K562 (cell line): Measurements from ENCODE around the gene ELOVL1. TPM values are rescaled to one million over a fixed set of nuclear protein-coding genes. Genes with fewer than 3 reads are reported as not detected.
A peak's percentile ranks its signal among the peaks of the same experiment; 100 is the strongest.

ENCODE experiments used
- ATAC-seq: fragments of 200-7000 bp; cut with Tn5 transposase; 3 replicates; pipeline ENCODE4 v1.9.1; 2020; ENCODE audit warnings: moderate library complexity
- BruUV-seq: library from RNA; stranded (reverse); fragments of 400-500 nt; replicated peaks from 2 replicates; lab custom pipeline; 2021; lab: Mats Ljungman, UMichigan
- CTCF ChIA-PET: fragments of 300-600 bp; formaldehyde crosslinking; extraction: SDS; loops from one replicate; lab custom pipeline; 2021; ENCODE audit warnings: low intra/inter-chr PET ratio; lab: Yijun Ruan, JAX
- POLR2A ChIA-PET: fragments of 300-600, 350-650 bp; sonication (Branson Sonifier 250); formaldehyde crosslinking; extraction: SDS; loops from one replicate; lab custom pipeline; 2021; ENCODE audit warnings: antibody characterized with exemption, inconsistent platforms; lab: Yijun Ruan, JAX
- DNase-seq, 4 experiments: peaks; one replicate each; pipeline versions ENCODE4 v3.0.0 to v3.0.0-alpha.2; 2011 to 2018; ENCODE audit warnings: low spot score in 3 of 4, mixed read lengths in 3 of 4; ENCODE audit errors: extremely low read depth in 1 of 4
- FAIRE-seq: peaks from 2 replicates; lab custom pipeline; 2011; peaks lifted over from hg19 to GRCh38; lab: Jason Lieb, UNC
- H2AFZ ChIP-seq: 2 replicates; pipeline ENCODE4 v1.6.0; 2011; ENCODE audit warnings: low read depth, low read length, control low read depth, inconsistent platforms
- H3K27ac ChIP-seq: fragments of 200-600 bp; 3 replicates; pipeline ENCODE4 v1.8.0; 2011; ENCODE audit warnings: low read depth, mild to moderate bottlenecking, control low read depth, inconsistent platforms, low read length, moderate library complexity, mixed read lengths; ENCODE audit errors: extremely low read depth
- H3K27me3 ChIP-seq, 2 experiments: fragments of 300-600 bp in 1 of 2; 2 replicates in 1 of 2; 3 replicates in 1 of 2; pipeline versions ENCODE4 v1.6.0 to v1.8.0; 2011; ENCODE audit warnings: inconsistent platforms in 2 of 2, low read length in 2 of 2, mild to moderate bottlenecking in 1 of 2, mixed read lengths in 1 of 2, moderate library complexity in 1 of 2; ENCODE audit not compliant: control insufficient read depth in 2 of 2, insufficient read depth in 2 of 2
- H3K36me3 ChIP-seq: fragments of 300-600 bp; 3 replicates; pipeline ENCODE4 v1.8.0; 2011; ENCODE audit warnings: mild to moderate bottlenecking, low read length, inconsistent platforms; ENCODE audit not compliant: control insufficient read depth, insufficient read depth
- H3K4me1 ChIP-seq, 2 experiments: fragments of 200-600 bp in 1 of 2; replicated peaks in 1 of 2; 2 replicates in 1 of 2; 3 replicates in 1 of 2; pipeline versions ENCODE4 v1.5.1 to v1.8.0; 2011; ENCODE audit warnings: inconsistent platforms in 2 of 2, low read length in 2 of 2, mild to moderate bottlenecking in 1 of 2, mixed read lengths in 1 of 2, moderate library complexity in 1 of 2; ENCODE audit not compliant: control insufficient read depth in 2 of 2, insufficient read depth in 2 of 2
- H3K4me2 ChIP-seq: 2 replicates; pipeline ENCODE4 v1.6.1; 2011; ENCODE audit warnings: low read length, control low read depth, inconsistent platforms, mixed read lengths; ENCODE audit not compliant: insufficient read depth
- H3K4me3 ChIP-seq: fragments of 200-600 bp; sonication (generic), shearing (Covaris generic); 2 replicates; pipeline ENCODE4 v1.5.1; 2016; ENCODE audit warnings: control low read depth, inconsistent platforms
- H3K79me2 ChIP-seq: fragments of 200-600 bp; 3 replicates; pipeline ENCODE4 v1.8.0; 2011; ENCODE audit warnings: low read length, inconsistent platforms; ENCODE audit not compliant: control insufficient read depth, insufficient read depth
- H3K9ac ChIP-seq, 2 experiments: 2 replicates each; pipeline versions ENCODE4 v1.6.0 to v1.6.1; 2011; ENCODE audit warnings: low read depth in 2 of 2, low read length in 2 of 2, control low read depth in 1 of 2, inconsistent platforms in 1 of 2, mild to moderate bottlenecking in 1 of 2, mixed read lengths in 1 of 2; ENCODE audit not compliant: insufficient read depth in 1 of 2
- H3K9me1 ChIP-seq: one replicate; pipeline ENCODE4 v1.6.0; 2011; ENCODE audit warnings: inconsistent platforms, mild to moderate bottlenecking, low read length, moderate library complexity; ENCODE audit not compliant: control insufficient read depth, insufficient read depth
- H3K9me3 ChIP-seq: replicated peaks from 2 replicates; pipeline ENCODE4 v1.5.1; 2011; ENCODE audit warnings: low read depth, low read length, inconsistent platforms; ENCODE audit not compliant: control insufficient read depth, insufficient read depth
- H4K20me1 ChIP-seq: replicated peaks from 2 replicates; pipeline ENCODE4 v1.6.1; 2011; ENCODE audit warnings: low read length, inconsistent platforms, mixed read lengths; ENCODE audit not compliant: control insufficient read depth, insufficient read depth
- KDM2B ChIP-seq: fragments of 250-450 bp; sonication (Bioruptor Pico); IDR thresholded peaks from 2 replicates; pipeline ENCODE4 v1.8.0; 2021; ENCODE audit warnings: mild to moderate bottlenecking, moderate library complexity
- POLR2H ChIP-seq: IDR thresholded peaks from 2 replicates; pipeline ENCODE4 v1.6.1; 2016; ENCODE audit warnings: missing genetic modification characterization, low read depth, mild to moderate bottlenecking, control low read depth, missing compliant biosample characterization, moderate library complexity
- RAD21 ChIP-seq, 2 experiments: fragments of 250-450 bp in 1 of 2; fragments of 450-650 bp in 1 of 2; sonication (Bioruptor Pico) in 1 of 2; formaldehyde crosslinking in 1 of 2; IDR thresholded peaks in 1 of 2; conservative IDR thresholded peaks in 1 of 2; 2 replicates each; pipeline versions ENCODE4 v1.4.0 to v1.8.0; 2020 to 2022; ENCODE audit warnings: mild to moderate bottlenecking in 2 of 2, moderate library complexity in 1 of 2
- RBM34 ChIP-seq: fragments of 200-400 bp; formaldehyde crosslinking; IDR thresholded peaks from 2 replicates; pipeline ENCODE4 v1.6.1; 2018; ENCODE audit warnings: low read length, borderline replicate concordance; ENCODE audit not compliant: insufficient read depth
- SUPT5H ChIP-seq: fragments of 450-650 bp; IDR thresholded peaks from 2 replicates; pipeline ENCODE4 v1.6.1; 2016
- TCF7L2 ChIP-seq: fragments of 150-350 bp; IDR thresholded peaks from 2 replicates; pipeline ENCODE4 v1.6.1; 2016; ENCODE audit warnings: low read depth, mild to moderate bottlenecking, low read length, moderate library complexity
- TSHZ1 ChIP-seq: fragments of 250-450 bp; sonication (Bioruptor Pico); IDR thresholded peaks from 2 replicates; pipeline ENCODE4 v1.4.0; 2020; ENCODE audit warnings: mild to moderate bottlenecking, moderate library complexity
- ZBTB8A ChIP-seq: fragments of 450-650 bp; IDR thresholded peaks from 2 replicates; pipeline ENCODE4 v1.6.1; 2018; ENCODE audit warnings: mild to moderate bottlenecking, moderate library complexity; ENCODE audit not compliant: partially characterized antibody
- WGBS: fragments of 100-300 bp; shearing (Covaris generic); methylation state at CpG from one replicate; pipeline ENCODE4 v1.1.6; 2016; ENCODE audit warnings: low coverage, mixed read lengths; ENCODE audit not compliant: insufficient coverage; ENCODE audit errors: missing lambda C conversion rate; 5-methylcytosine and 5-hydroxymethylcytosine counted together
- in situ Hi-C: fragments of 300-500 bp; cut with MboI; formaldehyde crosslinking; loops from 4 replicates; pipeline ENCODE4 v1.15.0; 2018; ENCODE audit warnings: inconsistent platforms, mixed read lengths
- intact Hi-C: fragments of 100-400 bp; cut with micrococcal nuclease; formaldehyde crosslinking; loops from 2 replicates; pipeline ENCODE4 v1.14.2; 2022
- polyA plus RNA-seq, 8 experiments: library from polyadenylated mRNA; depleted of rRNA in 4 of 8; stranded (reverse) in 5 of 8; unstranded in 3 of 8; fragments of >200 nt; fragmentation: Nextera tagmentation in 2 of 8; fragmentation: Illumina TruSeq in 1 of 8; extraction: Ambion mirVana in 2 of 8; extraction: Trizol in 1 of 8; gene quantifications; 2 replicates each; pipeline versions ENCODE4 v1.2.1 to v1.2.3, GENCODE V29; 2011 to 2014; ENCODE audit warnings: inconsistent platforms in 1 of 8, missing spikeins in 1 of 8
- total RNA-seq, 7 experiments: library from RNA; depleted of rRNA in 6 of 7; stranded (reverse); fragments of >200 nt in 6 of 7; fragmentation: Illumina TruSeq in 2 of 7; extraction: Trizol in 2 of 7; gene quantifications; 2 replicates each; pipeline versions ENCODE4 v1.2.1 to v1.2.3, GENCODE V29; 2011 to 2021; ENCODE audit warnings: low replicate concordance in 1 of 7
- TF ChIP-seq, protein P1 (sequence below), 3 experiments: IDR thresholded peaks in 2 of 3; conservative IDR thresholded peaks in 1 of 3; 2 replicates each; pipeline ENCODE4 v1.5.1; 2011 to 2012; ENCODE audit warnings: low read length in 3 of 3, mild to moderate bottlenecking in 3 of 3, control low read depth in 2 of 3, improper control_type of control experiment in 1 of 3, inconsistent platforms in 1 of 3, low read depth in 1 of 3, mixed read lengths in 1 of 3, moderate library complexity in 1 of 3; ENCODE audit not compliant: insufficient read depth in 2 of 3

The ELOVL1 gene
- total and polyA plus RNA-seq, 9 of the 15 experiments (the other 6 are each of a cell fraction or from before 2014, with no cell fraction given), result 51.0 to 157 (median 70.3) TPM

- no peak for TF ChIP-seq SUPT5H
- TF ChIP-seq TSHZ1, result no peak
- TF ChIP-seq TCF7L2, result no peak
- TF ChIP-seq POLR2H (tag), result no peak
These were observed 18.9 kb upstream of the ELOVL1 start (continued) for GRCh38 chr1:43386676-43387075.

- H3K27me3 ChIP-seq, result no peaks in the 10 kb centered on the region
- POLR2A ChIA-PET, result interaction anchor here (0.6 to 2.9 kb wide), 7 partner anchors 12 to 139 kb away, joined by 3 to 10 read pairs (median 4); partner anchors contain the start of genes CDC20 and ELOVL1
- no peak for DNase-seq
- H3K4me1 ChIP-seq, result peaks cover 0 to 4% of the 10 kb centered on the region in 2 experiments; a peak in 2 of 5 replicates
- intact Hi-C loops, result no loop called here
- no peak overlapping the region for H3K9ac ChIP-seq
- no peak overlapping the region for H3K27ac ChIP-seq
- H3K4me2 ChIP-seq, result no peak overlapping the region
- H3K4me3 ChIP-seq, result no peak overlapping the region
- BruUV-seq, result no TSS peak
- TF ChIP-seq KDM2B (CRISPR knock-in tag) (no peak), RAD21 (CRISPR knock-in tag; conservative IDR thresholded peaks at IDR 0.05 in 1 of 2, IDR thresholded peaks at IDR 0.05 in 1 of 2) (peak in 1 of 2 experiments; percentile 18; a peak in 2 of 4 replicates), RBM34 (no peak), ZBTB8A (no peak)
- TF ChIP-seq, protein P1, sequence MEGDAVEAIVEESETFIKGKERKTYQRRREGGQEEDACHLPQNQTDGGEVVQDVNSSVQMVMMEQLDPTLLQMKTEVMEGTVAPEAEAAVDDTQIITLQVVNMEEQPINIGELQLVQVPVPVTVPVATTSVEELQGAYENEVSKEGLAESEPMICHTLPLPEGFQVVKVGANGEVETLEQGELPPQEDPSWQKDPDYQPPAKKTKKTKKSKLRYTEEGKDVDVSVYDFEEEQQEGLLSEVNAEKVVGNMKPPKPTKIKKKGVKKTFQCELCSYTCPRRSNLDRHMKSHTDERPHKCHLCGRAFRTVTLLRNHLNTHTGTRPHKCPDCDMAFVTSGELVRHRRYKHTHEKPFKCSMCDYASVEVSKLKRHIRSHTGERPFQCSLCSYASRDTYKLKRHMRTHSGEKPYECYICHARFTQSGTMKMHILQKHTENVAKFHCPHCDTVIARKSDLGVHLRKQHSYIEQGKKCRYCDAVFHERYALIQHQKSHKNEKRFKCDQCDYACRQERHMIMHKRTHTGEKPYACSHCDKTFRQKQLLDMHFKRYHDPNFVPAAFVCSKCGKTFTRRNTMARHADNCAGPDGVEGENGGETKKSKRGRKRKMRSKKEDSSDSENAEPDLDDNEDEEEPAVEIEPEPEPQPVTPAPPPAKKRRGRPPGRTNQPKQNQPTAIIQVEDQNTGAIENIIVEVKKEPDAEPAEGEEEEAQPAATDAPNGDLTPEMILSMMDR (IDR thresholded peaks at IDR 0.05 in 2 of 3, conservative IDR thresholded peaks at IDR 0.05 in 1 of 3; ENCODE audit: insufficient read depth in 2 of 3, low read depth in 1 of 3, low read length in 3 of 3), result peak in 1 of 3 experiments; percentile 25; a peak in 2 of 6 replicates
- TF ChIP-seq, all 486 proteins: peak for 2
- H2AFZ ChIP-seq, result no peak overlapping the region
- no peaks in the 10 kb centered on the region for H3K9me3 ChIP-seq
- peaks cover 13% of the 10 kb centered on the region for H3K79me2 ChIP-seq
- in situ Hi-C loops, result no loop called here
- WGBS, result 100% methylated on average over 2 of the region's 2 CpGs
- H3K9me1 ChIP-seq, result peaks cover 5% of the 10 kb centered on the region
- H4K20me1 ChIP-seq, result peaks cover 11% of the 10 kb centered on the region; the same call in 1 of the 2 replicates
- CTCF ChIA-PET, result interaction anchor here (0.9 kb wide), 1 partner anchor 156 kb away, joined by 3 read pairs; no protein-coding TSS in a partner anchor
- peaks cover 68% of the 10 kb centered on the region for H3K36me3 ChIP-seq
- no peak for ATAC-seq
- no peak for FAIRE-seq
These were observed 15.6 kb upstream of the ELOVL1 start for GRCh38 chr1:43383449-43383848.
